H9 (cell line): Measurements from ENCODE around the gene SNORC. TPM values are rescaled to one million over a fixed set of nuclear protein-coding genes. Genes with fewer than 3 reads are reported as not detected.

Source experiments
- DNase-seq: peaks from one replicate; pipeline ENCODE4 v3.0.0-alpha.2; 2017
- H2AFZ ChIP-seq: one replicate; pipeline ENCODE4 v1.6.1; 2013; ENCODE audit warnings: mild to moderate bottlenecking, low read length, control low read depth, moderate library complexity
- H2AK5ac ChIP-seq: 2 replicates; pipeline ENCODE4 v1.6.1; 2013; ENCODE audit warnings: low read length, control low read depth, mixed read lengths; ENCODE audit not compliant: insufficient read length
- H2BK120ac ChIP-seq: one replicate; pipeline ENCODE4 v1.6.1; 2013; ENCODE audit warnings: low read depth, mild to moderate bottlenecking, low read length, control low read depth, inconsistent platforms; ENCODE audit not compliant: poor library complexity, severe bottlenecking
- H2BK12ac ChIP-seq: 2 replicates; pipeline ENCODE4 v1.6.1; 2013; ENCODE audit warnings: low read length, control low read depth, mixed read lengths, low read depth; ENCODE audit not compliant: insufficient read length
- H2BK15ac ChIP-seq: 2 replicates; pipeline ENCODE4 v1.6.1; 2013; ENCODE audit warnings: low read depth, low read length, control low read depth
- H2BK20ac ChIP-seq: one replicate; pipeline ENCODE4 v1.6.1; 2013; ENCODE audit warnings: low read depth, mild to moderate bottlenecking, low read length, control low read depth, inconsistent platforms; ENCODE audit not compliant: poor library complexity, severe bottlenecking
- H2BK5ac ChIP-seq: 2 replicates; pipeline ENCODE4 v1.6.1; 2013; ENCODE audit warnings: low read length, control low read depth, mixed read lengths; ENCODE audit not compliant: insufficient read length
- H3K14ac ChIP-seq: 2 replicates; pipeline ENCODE4 v1.6.1; 2013; ENCODE audit warnings: low read length, control low read depth; ENCODE audit not compliant: insufficient read depth
- H3K18ac ChIP-seq: 2 replicates; pipeline ENCODE4 v1.6.1; 2013; ENCODE audit warnings: low read depth, mild to moderate bottlenecking, mixed read lengths, low read length, control low read depth; ENCODE audit not compliant: insufficient read length
- H3K23ac ChIP-seq: 2 replicates; pipeline ENCODE4 v1.6.1; 2013; ENCODE audit warnings: low read length, control low read depth, mixed read lengths, low read depth; ENCODE audit not compliant: insufficient read length
- H3K23me2 ChIP-seq: 2 replicates; pipeline ENCODE4 v1.6.1; 2013; ENCODE audit warnings: low read depth, mild to moderate bottlenecking, mixed read lengths, low read length, control low read depth; ENCODE audit not compliant: insufficient read length, poor library complexity, severe bottlenecking
- H3K27ac ChIP-seq: 2 replicates; pipeline ENCODE4 v1.5.1; 2013; ENCODE audit warnings: low read length, control low read depth, mixed read lengths, low read depth; ENCODE audit not compliant: insufficient read length
- H3K27me3 ChIP-seq: 2 replicates; pipeline ENCODE4 v1.6.1; 2013; ENCODE audit warnings: low read length, control low read depth, inconsistent platforms; ENCODE audit not compliant: insufficient read depth
- H3K4ac ChIP-seq: 2 replicates; pipeline ENCODE4 v1.6.1; 2013; ENCODE audit warnings: low read depth, mild to moderate bottlenecking, control low read depth, inconsistent platforms, low read length, moderate library complexity
- H3K4me1 ChIP-seq: 2 replicates; pipeline ENCODE4 v1.6.1; 2013; ENCODE audit warnings: low read length, control low read depth, inconsistent platforms; ENCODE audit not compliant: insufficient read depth
- H3K4me2 ChIP-seq: 2 replicates; pipeline ENCODE4 v1.6.1; 2013; ENCODE audit warnings: low read length, control low read depth, mixed read lengths; ENCODE audit not compliant: insufficient read length, insufficient read depth
- H3K56ac ChIP-seq: 2 replicates; pipeline ENCODE4 v1.6.1; 2013; ENCODE audit warnings: low read depth, mild to moderate bottlenecking, mixed read lengths, low read length, control low read depth; ENCODE audit not compliant: insufficient read length
- H3K79me1 ChIP-seq: 2 replicates; pipeline ENCODE4 v1.6.1; 2013; ENCODE audit warnings: low read depth, mild to moderate bottlenecking, moderate library complexity, low read length, control low read depth, inconsistent platforms; ENCODE audit not compliant: insufficient read depth, poor library complexity, severe bottlenecking
- H3K79me2 ChIP-seq: 2 replicates; pipeline ENCODE4 v1.6.1; 2013; ENCODE audit warnings: low read length, control low read depth, inconsistent platforms; ENCODE audit not compliant: insufficient read depth
- H3K9ac ChIP-seq: 2 replicates; pipeline ENCODE4 v1.6.1; 2013; ENCODE audit warnings: low read length, control low read depth, mixed read lengths; ENCODE audit not compliant: insufficient read length; ENCODE audit errors: extremely low read depth
- H3K9me3 ChIP-seq: one replicate; pipeline ENCODE4 v1.6.1; 2013; ENCODE audit warnings: low read depth, low read length, inconsistent platforms; ENCODE audit not compliant: control insufficient read depth
- H3T11ph ChIP-seq: one replicate; pipeline ENCODE4 v1.6.1; 2013; ENCODE audit warnings: mild to moderate bottlenecking, low read length, control low read depth, inconsistent platforms
- H4K20me1 ChIP-seq: one replicate; pipeline ENCODE4 v1.6.1; 2013; ENCODE audit not compliant: control insufficient read depth, insufficient read length, insufficient read depth
- H4K5ac ChIP-seq: 2 replicates; pipeline ENCODE4 v1.6.1; 2013; ENCODE audit warnings: low read depth, mild to moderate bottlenecking, mixed read lengths, low read length, control low read depth; ENCODE audit not compliant: insufficient read length
- H4K8ac ChIP-seq: replicated peaks from 2 replicates; pipeline ENCODE4 v1.6.1; 2013; ENCODE audit warnings: low read length, control low read depth, mixed read lengths, low read depth; ENCODE audit not compliant: insufficient read length
- H4K91ac ChIP-seq: 2 replicates; pipeline ENCODE4 v1.6.1; 2013; ENCODE audit warnings: low read depth, mild to moderate bottlenecking, moderate library complexity, mixed read lengths, low read length, control low read depth; ENCODE audit not compliant: insufficient read length
- H3K27ac Mint-ChIP-seq, 3 experiments: 2 replicates in 2 of 3; 3 replicates in 1 of 3; pipeline ENCODE4 v1.8.0; 2020 to 2021; ENCODE audit warnings: mixed read lengths in 3 of 3, mild to moderate bottlenecking in 1 of 3, moderate library complexity in 1 of 3
- H3K27me3 Mint-ChIP-seq: 2 replicates; pipeline ENCODE4 v1.8.0; 2021; ENCODE audit warnings: low read depth, mild to moderate bottlenecking, moderate library complexity, mixed read lengths
- H3K36me3 Mint-ChIP-seq, 3 experiments: 2 replicates in 2 of 3; 3 replicates in 1 of 3; pipeline ENCODE4 v1.8.0; 2020 to 2021; ENCODE audit warnings: low read depth in 3 of 3, mixed read lengths in 3 of 3; ENCODE audit not compliant: insufficient read depth in 1 of 3
- H3K4me1 Mint-ChIP-seq, 2 experiments: 2 replicates each; pipeline ENCODE4 v1.8.0; 2020; ENCODE audit warnings: mixed read lengths in 2 of 2
- H3K4me3 Mint-ChIP-seq, 2 experiments: 2 replicates in 1 of 2; 3 replicates in 1 of 2; pipeline ENCODE4 v1.8.0; 2020 to 2021; ENCODE audit warnings: mild to moderate bottlenecking in 2 of 2, mixed read lengths in 2 of 2, moderate library complexity in 1 of 2
- H3K9me3 Mint-ChIP-seq, 2 experiments: 2 replicates in 1 of 2; 3 replicates in 1 of 2; pipeline ENCODE4 v1.8.0; 2020; ENCODE audit warnings: mild to moderate bottlenecking in 2 of 2, mixed read lengths in 2 of 2, moderate library complexity in 1 of 2
- CTCF ChIP-seq: fragments of 200-600 bp; sonication (generic); conservative IDR thresholded peaks from 3 replicates; pipeline ENCODE4 v1.8.0; 2021; ENCODE audit warnings: antibody characterized with exemption, mild to moderate bottlenecking
- WGBS: extraction: QIAGEN DNeasy Blood & Tissue Kit; methylation state at CpG from one replicate; pipeline ENCODE4 v1.1.7; 2013; ENCODE audit warnings: missing lambda C conversion rate, low lambda C conversion rate, mixed read lengths; ENCODE audit not compliant: insufficient read length; ENCODE audit errors: extremely low coverage; 5-methylcytosine and 5-hydroxymethylcytosine counted together
- total RNA-seq: library from RNA; stranded (reverse); gene quantifications from 2 replicates; pipeline ENCODE4 v1.2.1, GENCODE V29; 2021

SNORC gene
- total RNA-seq, 1 experiment from 2014 or later: 1.1 TPM

GRCh38 chr2:232829988-232830387 is 40.1 kb upstream of the SNORC start:
- no peak overlapping the region for H3K4me2 ChIP-seq
- Mint-ChIP-seq H3K4me1 (no peaks in the 10 kb centered on the region), H3K27me3 (no peaks in the 10 kb centered on the region), H3K36me3 (peaks cover 24 to 60% (median 52%) of the 10 kb centered on the region in 3 experiments; a peak in 6 of 7 replicates), H3K9me3 (no peaks in the 10 kb centered on the region), H3K27ac (no peak overlapping the region), H3K4me3 (no peak overlapping the region)
- H3K14ac ChIP-seq: no peak overlapping the region
- no peak overlapping the region for H3K27ac ChIP-seq
- no peak overlapping the region for H2BK5ac ChIP-seq
- H3K56ac ChIP-seq: no peak overlapping the region
- H3K9ac ChIP-seq: no peak overlapping the region
- no peaks in the 10 kb centered on the region for H3K79me1 ChIP-seq
- no peak overlapping the region for H4K8ac ChIP-seq
- H3K27me3 ChIP-seq: no peaks in the 10 kb centered on the region
- no peaks in the 10 kb centered on the region for H3K23me2 ChIP-seq
- no peak overlapping the region for H2BK15ac ChIP-seq
- no peaks in the 10 kb centered on the region for H3K79me2 ChIP-seq
- no peaks in the 10 kb centered on the region for H3K4me1 ChIP-seq
- H2BK12ac ChIP-seq: no peak overlapping the region
- no peak overlapping the region for H3K18ac ChIP-seq
- H2BK120ac ChIP-seq: no peak overlapping the region
- H3K4ac ChIP-seq: no peak overlapping the region
- no peak for DNase-seq
- H4K91ac ChIP-seq: no peak overlapping the region
- no peaks in the 10 kb centered on the region for H3K9me3 ChIP-seq
- WGBS: no CpG with 5 or more reads among the region's 3 CpGs
- H3K23ac ChIP-seq: no peak overlapping the region
- H2AK5ac ChIP-seq: no peak overlapping the region
- no peak for TF ChIP-seq CTCF
- no peak overlapping the region for H3T11ph ChIP-seq
- no peaks in the 10 kb centered on the region for H4K20me1 ChIP-seq
- no peak overlapping the region for H2BK20ac ChIP-seq
- H2AFZ ChIP-seq: no peak overlapping the region
- H4K5ac ChIP-seq: no peak overlapping the region
